CD14-positive monocyte (primary cell): ENCODE data around the gene HNRNPF. TPM values are rescaled to one million over a fixed set of nuclear protein-coding genes. Genes with fewer than 3 reads are reported as not detected.
A peak's percentile ranks its signal among the peaks of the same experiment; 100 is the strongest.

ENCODE experiments used
- DNase-seq, 3 donors: peaks; one replicate each; pipeline ENCODE4 v3.0.0-alpha.2; 2011 to 2022
- H2AFZ ChIP-seq: 2 replicates; pipeline ENCODE4 v1.6.0; 2012; ENCODE audit warnings: mild to moderate bottlenecking, low read depth, low read length, inconsistent platforms; ENCODE audit not compliant: insufficient read depth, poor library complexity, severe bottlenecking
- H3K27ac ChIP-seq, 2 donors: 1 replicate in 1 of 2; 2 replicates in 1 of 2; pipeline ENCODE4 v1.5.1; 2012 to 2013; ENCODE audit warnings: low read length in 2 of 2, control low read depth in 1 of 2, inconsistent platforms in 1 of 2, low read depth in 1 of 2, mild to moderate bottlenecking in 1 of 2
- H3K27me3 ChIP-seq, 2 donors: one replicate each; pipeline versions ENCODE4 v1.6.0 to v1.6.1; 2011 to 2013; ENCODE audit warnings: low read length in 2 of 2; ENCODE audit not compliant: control insufficient read depth in 2 of 2, insufficient read depth in 2 of 2
- H3K36me3 ChIP-seq, 2 donors: replicated peaks in 1 of 2; 1 replicate in 1 of 2; 2 replicates in 1 of 2; pipeline versions ENCODE4 v1.5.1 to v1.6.1; 2012 to 2013; ENCODE audit warnings: low read length in 2 of 2, control low read depth in 1 of 2, inconsistent platforms in 1 of 2, mild to moderate bottlenecking in 1 of 2; ENCODE audit not compliant: insufficient read depth in 2 of 2, control insufficient read depth in 1 of 2
- H3K4me1 ChIP-seq, 2 donors: 1 replicate in 1 of 2; 2 replicates in 1 of 2; pipeline versions ENCODE4 v1.5.1 to v1.6.1; 2012 to 2013; ENCODE audit warnings: low read length in 2 of 2, control low read depth in 1 of 2, inconsistent platforms in 1 of 2, mild to moderate bottlenecking in 1 of 2, moderate library complexity in 1 of 2; ENCODE audit not compliant: insufficient read depth in 2 of 2, control insufficient read depth in 1 of 2
- H3K4me2 ChIP-seq: replicated peaks from 2 replicates; pipeline ENCODE3; 2012; ENCODE audit warnings: low read length, moderate library complexity, mild to moderate bottlenecking; ENCODE audit not compliant: poor library complexity, severe bottlenecking; ENCODE audit errors: extremely low read depth
- H3K4me3 ChIP-seq, 3 experiments: fragments of 200-600 bp in 1 of 3; sonication (generic) in 1 of 3; replicated peaks in 1 of 3; 1 replicate in 2 of 3; 2 replicates in 1 of 3; pipeline ENCODE4 v1.5.1; 2011 to 2013; ENCODE audit warnings: low read length in 3 of 3, mild to moderate bottlenecking in 3 of 3, control low read depth in 2 of 3, low read depth in 2 of 3, inconsistent platforms in 1 of 3, moderate library complexity in 1 of 3
- H3K79me2 ChIP-seq: 2 replicates; pipeline ENCODE4 v1.6.0; 2012; ENCODE audit warnings: mild to moderate bottlenecking, control low read depth, inconsistent platforms, low read length, moderate library complexity; ENCODE audit not compliant: insufficient read depth
- H3K9ac ChIP-seq: 2 replicates; pipeline ENCODE4 v1.6.0; 2017; ENCODE audit warnings: low read length, mild to moderate bottlenecking; ENCODE audit not compliant: insufficient read depth, poor library complexity, severe bottlenecking
- H3K9me3 ChIP-seq, 2 donors: replicated peaks in 1 of 2; 1 replicate in 1 of 2; 2 replicates in 1 of 2; pipeline versions ENCODE4 v1.5.1 to v1.6.1; 2012 to 2013; ENCODE audit warnings: low read length in 2 of 2, control low read depth in 1 of 2; ENCODE audit not compliant: control insufficient read depth in 1 of 2, insufficient read depth in 1 of 2
- H4K20me1 ChIP-seq: 2 replicates; pipeline ENCODE4 v1.6.0; 2012; ENCODE audit warnings: mild to moderate bottlenecking, low read length, control low read depth, moderate library complexity; ENCODE audit not compliant: insufficient read depth
- H3K27ac Mint-ChIP-seq, 7 donors: one replicate each; pipeline ENCODE4 v1.8.0; 2020; ENCODE audit warnings: mild to moderate bottlenecking in 7 of 7, mixed read lengths in 7 of 7, moderate library complexity in 6 of 7, inconsistent platforms in 2 of 7
- H3K27me3 Mint-ChIP-seq, 3 donors: one replicate each; pipeline ENCODE4 v1.8.0; 2021 to 2022; ENCODE audit warnings: low read depth in 3 of 3, mild to moderate bottlenecking in 3 of 3, mixed read lengths in 3 of 3, moderate library complexity in 3 of 3, inconsistent platforms in 1 of 3
- H3K36me3 Mint-ChIP-seq, 2 donors: one replicate each; pipeline ENCODE4 v1.8.0; 2020; ENCODE audit warnings: mixed read lengths in 2 of 2, inconsistent platforms in 1 of 2, mild to moderate bottlenecking in 1 of 2
- H3K4me1 Mint-ChIP-seq: one replicate; pipeline ENCODE4 v1.8.0; 2020; ENCODE audit warnings: mild to moderate bottlenecking, mixed read lengths
- H3K4me3 Mint-ChIP-seq, 2 donors: one replicate each; pipeline ENCODE4 v1.8.0; 2020; ENCODE audit warnings: mild to moderate bottlenecking in 2 of 2, mixed read lengths in 2 of 2, moderate library complexity in 1 of 2
- H3K9me3 Mint-ChIP-seq, 7 donors: one replicate each; pipeline ENCODE4 v1.8.0; 2020 to 2022; ENCODE audit warnings: mixed read lengths in 7 of 7, mild to moderate bottlenecking in 6 of 7, moderate library complexity in 6 of 7, inconsistent platforms in 2 of 7
- CTCF ChIP-seq: fragments of 200-600 bp; IDR thresholded peaks from one replicate; pipeline ENCODE4 v1.8.0; 2022; ENCODE audit warnings: antibody characterized with exemption, mild to moderate bottlenecking
- WGBS: methylation state at CpG from one replicate; pipeline ENCODE4 v1.1.5; 2013; ENCODE audit warnings: missing lambda C conversion rate; ENCODE audit not compliant: insufficient coverage; 5-methylcytosine and 5-hydroxymethylcytosine counted together
- intact Hi-C, 2 donors: fragments of 100-400 bp; cut with micrococcal nuclease; formaldehyde crosslinking; loops; one replicate each; pipeline versions ENCODE4 v1.15.0 to v1.15.1; 2023
- polyA plus RNA-seq, 3 donors: library from polyadenylated mRNA; depleted of rRNA in 1 of 3; unstranded in 2 of 3; stranded (reverse) in 1 of 3; fragments of 300-500 nt in 2 of 3; fragments of >200 nt in 1 of 3; fragmentation: Illumina TruSeq in 2 of 3; gene quantifications; 1 replicate in 2 of 3; 2 replicates in 1 of 3; pipeline ENCODE4 v1.2.3, GENCODE V29; 2012 to 2021

HNRNPF gene
- polyA plus RNA-seq, 3 donors, result 115 to 189 (median 188) TPM

GRCh38 chr10:43404704-43405084, 4.3 kb downstream of the HNRNPF start:
- peaks cover 0 to 1% (median 0%) of the 10 kb centered on the region in 3 donors for H3K27me3 Mint-ChIP-seq
- H3K4me3 Mint-ChIP-seq, result peak overlapping the region; percentile 79 to 89
- H3K27ac Mint-ChIP-seq, result peak overlapping the region; percentile 37 to 94 (median 76)
- no CpG with 5 or more reads among the region's 6 CpGs for WGBS
- Histone ChIP-seq H3K27ac (peak overlapping the region in 1 of 2 donors; percentile 99), H3K79me2 (peaks cover 92% of the 10 kb centered on the region), H3K36me3 (peaks cover 0 to 24% of the 10 kb centered on the region in 2 donors), H2AFZ (no peak overlapping the region), H3K4me1 (peaks cover 30 to 76% of the 10 kb centered on the region in 2 donors), H4K20me1 (peaks cover 81% of the 10 kb centered on the region), H3K4me2 (peak overlapping the region; percentile 96), H3K9me3 (no peaks in the 10 kb centered on the region), H3K27me3 (no peaks in the 10 kb centered on the region), H3K4me3 (peak overlapping the region in 1 of 3 experiments; percentile 39), H3K9ac (no peak overlapping the region)
- H3K36me3 Mint-ChIP-seq, result peaks cover 16 to 29% of the 10 kb centered on the region in 2 donors
- no peak for TF ChIP-seq CTCF
- peaks cover 0 to 2% (median 0%) of the 10 kb centered on the region in 7 donors for H3K9me3 Mint-ChIP-seq
- H3K4me1 Mint-ChIP-seq, result peaks cover 62% of the 10 kb centered on the region
- intact Hi-C loops, result no loop called here
- DNase-seq, result peak in 1 of 3 donors; percentile 37

GRCh38 chr10:43403911-43404703, 4.9 kb downstream of the HNRNPF start:
- Histone ChIP-seq H3K9ac (no peak overlapping the region), H3K79me2 (peaks cover 97% of the 10 kb centered on the region), H3K4me1 (peaks cover 35 to 79% of the 10 kb centered on the region in 2 donors), H3K4me3 (peak overlapping the region in 1 of 3 experiments; percentile 39), H3K4me2 (peak overlapping the region; percentile 96), H3K27me3 (no peaks in the 10 kb centered on the region), H3K36me3 (peaks cover 0 to 24% of the 10 kb centered on the region in 2 donors), H2AFZ (no peak overlapping the region), H3K9me3 (no peaks in the 10 kb centered on the region), H3K27ac (peak overlapping the region in 1 of 2 donors; percentile 99), H4K20me1 (peaks cover 87% of the 10 kb centered on the region)
- H3K9me3 Mint-ChIP-seq, result peaks cover 0 to 2% (median 0%) of the 10 kb centered on the region in 7 donors
- H3K27me3 Mint-ChIP-seq, result no peaks in the 10 kb centered on the region
- no peak for DNase-seq
- H3K4me3 Mint-ChIP-seq, result peak overlapping the region; percentile 79 to 89
- H3K4me1 Mint-ChIP-seq, result peaks cover 67% of the 10 kb centered on the region
- H3K36me3 Mint-ChIP-seq, result peaks cover 21 to 35% of the 10 kb centered on the region in 2 donors
- TF ChIP-seq CTCF, result no peak
- H3K27ac Mint-ChIP-seq, result peak overlapping the region; percentile 55 to 94 (median 76)
- WGBS, result 79% methylated on average over 5 of the region's 14 CpGs
- intact Hi-C loops, result no loop called here
